KMS-11 (cell line): ENCODE results near the gene FAM149B1.

ENCODE experiments used
- H2AFZ ChIP-seq: fragments of 200-600 bp; sonication (generic); 2 replicates; pipeline ENCODE4 v1.6.1; 2016; ENCODE audit warnings: antibody characterized with exemption, mixed run types, low read depth
- H3K27ac ChIP-seq: fragments of 200-600 bp; sonication (generic); 2 replicates; pipeline ENCODE4 v1.6.1; 2016; ENCODE audit warnings: mild to moderate bottlenecking, mixed run types
- H3K27me3 ChIP-seq: fragments of 200-600 bp; sonication (generic); 2 replicates; pipeline ENCODE4 v1.6.1; 2017; ENCODE audit warnings: mild to moderate bottlenecking, low read depth, mixed run types, moderate library complexity; ENCODE audit not compliant: insufficient read depth
- H3K36me3 ChIP-seq: fragments of 200-600 bp; sonication (generic); 2 replicates; pipeline ENCODE4 v1.6.1; 2017; ENCODE audit warnings: mild to moderate bottlenecking, mixed run types; ENCODE audit not compliant: insufficient read depth
- H3K4me1 ChIP-seq: fragments of 200-600 bp; sonication (generic); 2 replicates; pipeline ENCODE4 v1.6.1; 2016; ENCODE audit warnings: mild to moderate bottlenecking, low read depth, mixed run types; ENCODE audit not compliant: poor library complexity, severe bottlenecking
- H3K4me2 ChIP-seq: fragments of 200-600 bp; sonication (generic); 2 replicates; pipeline ENCODE4 v1.7.0; 2016; ENCODE audit warnings: mild to moderate bottlenecking, mixed run types
- H3K4me3 ChIP-seq: fragments of 200-600 bp; sonication (generic); IDR thresholded peaks from 2 replicates; pipeline ENCODE4 v1.6.1; 2017; ENCODE audit warnings: low read depth, low read length, mixed read lengths; ENCODE audit not compliant: insufficient read depth
- H3K79me2 ChIP-seq: fragments of 200-600 bp; sonication (generic); 2 replicates; pipeline ENCODE4 v1.6.1; 2016; ENCODE audit warnings: low read depth, mixed run types; ENCODE audit not compliant: insufficient read depth
- H3K9ac ChIP-seq: fragments of 200-600 bp; sonication (generic); 2 replicates; pipeline ENCODE4 v1.6.1; 2016; ENCODE audit warnings: mild to moderate bottlenecking, mixed run types
- H4K20me1 ChIP-seq: fragments of 200-600 bp; sonication (generic); 2 replicates; pipeline ENCODE4 v1.6.1; 2016; ENCODE audit warnings: mild to moderate bottlenecking, mixed run types; ENCODE audit not compliant: insufficient read depth
- CTCF ChIP-seq: fragments of 200-600 bp; sonication (generic); conservative IDR thresholded peaks from 2 replicates; pipeline ENCODE4 v1.6.1; 2017; ENCODE audit warnings: low read depth, mild to moderate bottlenecking, antibody characterized with exemption, low read length, moderate library complexity, mixed read lengths

FAM149B1 gene

GRCh38 chr10:73238990-73239566 is 71.2 kb downstream of the FAM149B1 start:
- Histone ChIP-seq H3K9ac (no peak overlapping the region), H3K36me3 (no peaks in the 10 kb centered on the region; the same call in 1 of the 2 replicates), H3K27me3 (no peaks in the 10 kb centered on the region), H3K4me3 (no peak overlapping the region), H4K20me1 (0 out of 2 replicates have a peak, but pooled peaks cover under 1% of the 10 kb centered on the region), H3K4me1 (peaks cover 3% of the 10 kb centered on the region), H2AFZ (no peak overlapping the region), H3K79me2 (peaks cover 9% of the 10 kb centered on the region; the same call in 1 of the 2 replicates), H3K27ac (no peak overlapping the region), H3K4me2 (no peak overlapping the region)
- no peak for TF ChIP-seq CTCF

GRCh38 chr10:73239908-73240307 is 72.0 kb downstream of the FAM149B1 start:
- Histone ChIP-seq H2AFZ (no peak overlapping the region), H3K36me3 (no peaks in the 10 kb centered on the region; the same call in 1 of the 2 replicates), H3K9ac (no peak overlapping the region), H3K27me3 (no peaks in the 10 kb centered on the region), H4K20me1 (0 out of 2 replicates have a peak, but pooled peaks cover 4% of the 10 kb centered on the region), H3K27ac (no peak overlapping the region), H3K4me1 (peaks cover 11% of the 10 kb centered on the region), H3K4me3 (no peak overlapping the region), H3K4me2 (no peak overlapping the region), H3K79me2 (peaks cover 17% of the 10 kb centered on the region; the same call in 1 of the 2 replicates)
- TF ChIP-seq CTCF, result no peak

GRCh38 chr10:73244866-73245477 is 77.1 kb downstream of the FAM149B1 start:
- H3K27me3 ChIP-seq, result no peaks in the 10 kb centered on the region
- 0 out of 2 replicates have a peak, but pooled peaks cover 4% of the 10 kb centered on the region for H4K20me1 ChIP-seq
- peaks cover 51% of the 10 kb centered on the region for H3K79me2 ChIP-seq
- no peak overlapping the region for H2AFZ ChIP-seq
- H3K4me1 ChIP-seq, result peaks cover 39% of the 10 kb centered on the region
- H3K9ac ChIP-seq, result no peak overlapping the region; the same call in 1 of the 2 replicates
- H3K27ac ChIP-seq, result no peak overlapping the region
- no peak for TF ChIP-seq CTCF
- peak overlapping the region; percentile 73 for H3K4me2 ChIP-seq
- H3K36me3 ChIP-seq, result no peaks in the 10 kb centered on the region; the same call in 1 of the 2 replicates
- no peak overlapping the region for H3K4me3 ChIP-seq

GRCh38 chr10:73246322-73246645 is 78.4 kb downstream of the FAM149B1 start:
- Histone ChIP-seq H3K27me3 (no peaks in the 10 kb centered on the region), H3K4me3 (no peak overlapping the region), H4K20me1 (0 out of 2 replicates have a peak, but pooled peaks cover 4% of the 10 kb centered on the region), H3K79me2 (peaks cover 61% of the 10 kb centered on the region), H3K4me1 (peaks cover 42% of the 10 kb centered on the region), H3K9ac (peak overlapping the region; percentile 83), H3K36me3 (no peaks in the 10 kb centered on the region; the same call in 1 of the 2 replicates), H2AFZ (peak overlapping the region; percentile 47), H3K27ac (peak overlapping the region; percentile 83; the same call in 1 of the 2 replicates), H3K4me2 (peak overlapping the region; percentile 73)
- TF ChIP-seq CTCF, result no peak
